LNCaP clone FGC (cell line): ENCODE measurements around the gene FGGY.

ENCODE experiments used
- DNase-seq: peaks from one replicate; pipeline ENCODE4 v3.0.0-alpha.2; 2011; ENCODE audit warnings: low read depth
- H3K4me3 ChIP-seq: 2 replicates; pipeline ENCODE4 v1.5.1; 2011; ENCODE audit warnings: mild to moderate bottlenecking, low read depth, low read length, control low read depth
- CTCF ChIP-seq: IDR thresholded peaks from 2 replicates; pipeline ENCODE4 v1.5.1; 2012; ENCODE audit warnings: mild to moderate bottlenecking; ENCODE audit not compliant: control insufficient read depth, insufficient read depth; ENCODE audit errors: extremely low read depth

FGGY gene

GRCh38 chr1:59366346-59366745 lies 69.5 kb downstream of the FGGY start:
- no peak overlapping the region for H3K4me3 ChIP-seq
- DNase-seq, result no peak
- no peak for TF ChIP-seq CTCF

DNA sequence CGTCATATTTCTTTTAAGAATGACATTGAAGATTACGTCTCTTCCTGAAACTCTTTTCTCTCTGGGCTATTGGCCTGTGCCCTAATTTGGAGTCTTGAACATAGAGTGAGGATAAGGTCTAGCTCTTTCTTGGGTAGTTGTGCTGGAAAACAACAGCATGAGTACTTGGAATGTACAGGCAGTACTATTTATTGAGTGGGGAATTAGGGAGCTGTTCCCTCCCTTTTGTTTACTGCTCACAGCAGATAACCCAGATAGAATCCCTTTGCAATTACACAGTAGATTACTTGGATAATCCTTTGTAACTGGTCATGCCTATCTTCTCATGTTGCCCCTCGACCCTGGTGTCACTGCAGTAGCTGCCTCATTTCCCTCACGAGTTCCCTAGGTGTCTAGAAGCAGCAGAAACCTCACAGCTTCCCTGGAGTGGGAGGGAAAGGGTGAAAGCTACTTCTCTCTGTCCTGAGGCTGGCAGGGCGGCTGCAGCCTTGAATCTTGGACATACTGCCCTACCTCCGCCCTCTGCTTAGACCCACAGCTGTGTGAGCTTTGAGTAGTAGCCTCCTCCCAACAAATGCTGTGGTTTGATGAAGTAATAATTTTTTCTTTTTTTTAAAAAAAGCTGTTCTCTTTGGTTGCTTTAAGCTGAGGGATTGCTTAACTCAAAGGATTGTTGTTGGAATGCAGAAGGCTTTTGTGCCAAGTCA lies 70.6 kb downstream of the FGGY start:
- no peak for DNase-seq
- H3K4me3 ChIP-seq, result no peak overlapping the region
- TF ChIP-seq CTCF, result no peak

GRCh38 chr1:59368008-59368670 lies 71.2 kb downstream of the FGGY start:
- H3K4me3 ChIP-seq, result no peak overlapping the region
- DNase-seq, result no peak
- TF ChIP-seq CTCF, result no peak

- DNase-seq, result no peak
- H3K4me3 ChIP-seq, result no peak overlapping the region
- no peak for TF ChIP-seq CTCF
These were observed 78.7 kb downstream of the FGGY start for GRCh38 chr1:59375321-59376220.

DNA sequence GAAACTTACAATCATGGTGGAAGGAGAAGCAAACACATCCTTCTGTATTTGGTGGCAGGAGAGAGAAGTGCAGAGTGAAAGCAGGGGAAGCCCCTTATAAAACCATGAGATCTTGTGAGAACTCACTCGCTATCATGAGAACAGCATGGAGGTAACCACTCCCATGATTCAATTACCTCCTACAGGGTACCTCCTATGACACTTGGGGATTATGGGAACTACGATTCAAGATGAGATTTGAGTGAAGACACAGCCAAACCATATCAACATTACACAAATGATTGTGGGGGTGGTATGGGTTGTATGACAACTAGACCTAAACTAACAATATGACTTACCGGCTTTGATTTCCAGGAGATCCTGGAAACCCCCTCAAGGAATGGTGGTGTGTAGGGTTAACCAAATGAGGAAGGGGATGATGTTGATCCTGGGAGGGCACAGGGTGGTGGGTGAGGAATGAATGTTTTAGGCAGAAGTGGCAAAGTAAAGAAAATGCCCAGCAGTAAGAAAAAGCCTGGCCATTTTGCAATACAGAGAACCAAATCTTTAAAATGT lies 80.5 kb downstream of the FGGY start:
- no peak for TF ChIP-seq CTCF

DNA sequence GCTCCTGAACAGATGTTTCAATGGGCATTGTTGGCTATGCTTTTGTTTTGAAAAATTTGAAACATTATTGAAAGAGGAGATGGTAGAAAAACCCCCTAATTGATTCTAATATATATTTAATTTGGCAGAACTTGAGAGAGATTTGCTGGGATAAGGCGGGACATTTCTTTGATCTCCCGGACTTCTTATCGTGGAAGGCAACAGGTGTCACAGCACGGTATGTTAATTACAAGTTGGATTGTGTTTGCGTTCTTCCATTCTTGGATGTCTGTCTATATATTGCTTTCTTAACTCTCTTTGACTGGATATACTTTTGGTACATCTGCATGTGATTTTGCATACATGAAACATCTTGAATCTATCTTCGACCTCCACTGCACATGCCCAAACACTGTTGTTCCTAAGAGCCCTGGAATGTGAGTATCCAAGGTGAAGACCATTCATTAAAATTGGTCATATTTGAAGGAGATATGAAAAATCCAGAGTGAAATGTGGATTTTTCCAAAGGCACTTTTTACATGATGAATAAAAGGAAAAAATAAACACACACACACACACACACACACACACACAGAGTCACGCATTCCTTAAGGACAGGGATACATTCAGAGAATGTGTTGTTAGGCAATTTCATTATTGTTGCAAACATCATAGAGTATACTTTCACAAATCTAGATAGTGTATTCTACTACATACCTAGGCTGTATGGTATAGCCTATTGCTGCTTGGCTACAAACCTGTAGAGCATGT lies 81.9 kb downstream of the FGGY start:
- no peak for DNase-seq
- TF ChIP-seq CTCF, result no peak

More for the DNA sequence above, 80.5 kb downstream of the FGGY start:
- no peak for DNase-seq
- no peak overlapping the region for H3K4me3 ChIP-seq

More for the DNA sequence above, 81.9 kb downstream of the FGGY start:
- H3K4me3 ChIP-seq, result no peak overlapping the region
